HG02852 (cell line): ENCODE measurements around the gene ARID1A.
A peak's percentile ranks its signal among the peaks of the same experiment; 100 is the strongest.
"Not testable (repeated sequence)": the region's sequence is repeated elsewhere in the genome, so short reads cannot be mapped to it uniquely, and the experiment has no call there.

ENCODE experiments used
- ATAC-seq: cut with Tn5 transposase; IDR thresholded peaks from one replicate; pipeline ENCODE4 v1.9.1; 2021; ENCODE audit warnings: mild to moderate bottlenecking, moderate library complexity; ENCODE audit not compliant: unreplicated experiment

The ARID1A gene

GRCh38 chr1:26695356-26696118 is at the start of gene ARID1A:
TSS of gene ARID1A (plus strand) at chr1:26696015. CDS start at chr1:26696404, 389 bp downstream.
- peak; percentile 39 for ATAC-seq

GRCh38 chr1:26664802-26665201 is 31.0 kb upstream of the ARID1A start:
- ATAC-seq, result no peak

GRCh38 chr1:26666855-26667254 is 29.0 kb upstream of the ARID1A start:
- no peak for ATAC-seq

GRCh38 chr1:26668106-26668786 is 27.6 kb upstream of the ARID1A start:
- not testable (repeated sequence) for ATAC-seq

- no peak for ATAC-seq
These were observed 18.3 kb upstream of the ARID1A start for GRCh38 chr1:26677306-26678115.

GRCh38 chr1:26684763-26685508 is 10.9 kb upstream of the ARID1A start:
- no peak for ATAC-seq

GRCh38 chr1:26686795-26687194 is 9.0 kb upstream of the ARID1A start:
- no peak for ATAC-seq

GRCh38 chr1:26689504-26689903 is 6.3 kb upstream of the ARID1A start:
- ATAC-seq, result no peak

GRCh38 chr1:26690157-26690556 is 5.7 kb upstream of the ARID1A start:
- no peak for ATAC-seq

- ATAC-seq, result no peak
These were observed 5.2 kb upstream of the ARID1A start for GRCh38 chr1:26690576-26691031.

- ATAC-seq, result no peak
These were observed 3.5 kb upstream of the ARID1A start for GRCh38 chr1:26692211-26692792.

- peak; percentile 27 for ATAC-seq
These were observed 2.9 kb upstream of the ARID1A start for GRCh38 chr1:26692793-26693490.

- no peak for ATAC-seq
These were observed 1.9 kb upstream of the ARID1A start for GRCh38 chr1:26693599-26694572.

- no peak for ATAC-seq
These were observed 1.0 kb upstream of the ARID1A start for GRCh38 chr1:26694638-26695355.

GRCh38 chr1:26696119-26696653 is 371 bp downstream of the ARID1A start:
- ATAC-seq, result no peak

- ATAC-seq, result no peak
These were observed 1.0 kb downstream of the ARID1A start for GRCh38 chr1:26696654-26697430.

GRCh38 chr1:26697431-26697977 is 1.7 kb downstream of the ARID1A start:
- ATAC-seq, result no peak
